Ascending aorta (tissue), 2 donors: ENCODE data around the gene FBXO7. TPM values are rescaled to one million over a fixed set of nuclear protein-coding genes. Genes with fewer than 3 reads are reported as not detected.

ENCODE experiments used
- DNase-seq, 2 donors: peaks; one replicate each; pipeline ENCODE4 v3.0.0-alpha.2; 2019; ENCODE audit warnings: low spot score in 2 of 2
- H3K27ac ChIP-seq, 2 donors: fragments of 200-600 bp; sonication (generic); one replicate each; pipeline ENCODE4 v1.5.1; 2016 to 2017; ENCODE audit warnings: mild to moderate bottlenecking in 1 of 2
- H3K27me3 ChIP-seq: fragments of 200-600 bp; sonication (generic); one replicate; pipeline ENCODE4 v1.5.1; 2017
- H3K36me3 ChIP-seq, 2 donors: fragments of 200-600 bp; sonication (generic); one replicate each; pipeline ENCODE4 v1.5.1; 2016
- H3K4me1 ChIP-seq, 2 donors: fragments of 200-600 bp; sonication (generic); one replicate each; pipeline ENCODE4 v1.5.1; 2016 to 2017; ENCODE audit warnings: mild to moderate bottlenecking in 1 of 2
- H3K4me3 ChIP-seq, 2 donors: fragments of 200-600 bp; sonication (generic); one replicate each; pipeline ENCODE4 v1.5.1; 2016 to 2017; ENCODE audit warnings: mild to moderate bottlenecking in 1 of 2
- H3K9me3 ChIP-seq, 2 donors: fragments of 200-600 bp; sonication (generic); one replicate each; pipeline ENCODE4 v1.5.1; 2016
- CTCF ChIP-seq, 3 experiments: fragments of 200-600 bp in 2 of 3; fragments of 450-650 bp in 1 of 3; sonication (generic) in 2 of 3; IDR thresholded peaks; one replicate each; pipeline ENCODE4 v1.5.1; 2016 to 2019; ENCODE audit warnings: antibody characterized with exemption in 3 of 3, mild to moderate bottlenecking in 1 of 3, moderate library complexity in 1 of 3
- intact Hi-C: fragments of 100-400 bp; cut with DNase I; formaldehyde crosslinking; loops from one replicate; pipeline ENCODE4 v1.15.1; 2023
- total RNA-seq: library from RNA; depleted of rRNA; stranded (reverse); fragments of >200 nt; gene quantifications from one replicate; pipeline ENCODE4 v1.1.0, GENCODE V29; 2016

Gene FBXO7
- total RNA-seq, 1 donor from 2014 or later, result 47.0 TPM

- H3K4me1 ChIP-seq, result peaks cover 0 to 7% of the 10 kb centered on the region in 2 donors
- H3K27ac ChIP-seq, result peak overlapping the region in 1 of 2 donors; percentile 66
- intact Hi-C loops, result no loop called here
- H3K4me3 ChIP-seq, result no peak overlapping the region
- H3K9me3 ChIP-seq, result no peaks in the 10 kb centered on the region
- no peak for TF ChIP-seq CTCF (IDR thresholded peaks at IDR 0.05)
- no peaks in the 10 kb centered on the region for H3K36me3 ChIP-seq
- H3K27me3 ChIP-seq, result no peaks in the 10 kb centered on the region
- peak in 1 of 2 donors; percentile 81 for DNase-seq
Measured at GRCh38 chr22:32531931-32532819, 57.6 kb downstream of the FBXO7 start.

GRCh38 chr22:32532820-32533128 is 58.2 kb downstream of the FBXO7 start:
- H3K27me3 ChIP-seq, result no peaks in the 10 kb centered on the region
- H3K27ac ChIP-seq, result peak overlapping the region in 1 of 2 donors; percentile 66
- no peaks in the 10 kb centered on the region for H3K36me3 ChIP-seq
- H3K9me3 ChIP-seq, result no peaks in the 10 kb centered on the region
- TF ChIP-seq CTCF (IDR thresholded peaks at IDR 0.05), result no peak
- DNase-seq, result no peak
- intact Hi-C loops, result no loop called here
- H3K4me3 ChIP-seq, result no peak overlapping the region
- peaks cover 0 to 7% of the 10 kb centered on the region in 2 donors for H3K4me1 ChIP-seq

- Histone ChIP-seq H3K4me1 (peaks cover 0 to 7% of the 10 kb centered on the region in 2 donors), H3K27ac (peak overlapping the region in 1 of 2 donors; percentile 66), H3K4me3 (no peak overlapping the region), H3K27me3 (no peaks in the 10 kb centered on the region), H3K36me3 (no peaks in the 10 kb centered on the region), H3K9me3 (no peaks in the 10 kb centered on the region)
- DNase-seq, result no peak
- intact Hi-C loops, result no loop called here
- no peak for TF ChIP-seq CTCF (IDR thresholded peaks at IDR 0.05)
Measured at GRCh38 chr22:32533265-32534111, 58.9 kb downstream of the FBXO7 start.

GRCh38 chr22:32534252-32535235 is 59.9 kb downstream of the FBXO7 start:
- Histone ChIP-seq H3K9me3 (no peaks in the 10 kb centered on the region), H3K4me1 (peaks cover 0 to 3% of the 10 kb centered on the region in 2 donors), H3K4me3 (no peak overlapping the region), H3K27me3 (no peaks in the 10 kb centered on the region), H3K27ac (peak overlapping the region in 1 of 2 donors; percentile 27), H3K36me3 (no peaks in the 10 kb centered on the region)
- no peak for DNase-seq
- TF ChIP-seq CTCF (IDR thresholded peaks at IDR 0.05), result no peak
- intact Hi-C loops, result no loop called here
